Activated naive CD4-positive, alpha-beta T cell treated with anti-CD3 and anti-CD28 coated beads for 36 hours (primary cell): ENCODE measurements around the gene NPFFR2. TPM values are rescaled to one million over a fixed set of nuclear protein-coding genes. Genes with fewer than 3 reads are reported as not detected.
"Not testable (repeated sequence)": the region's sequence is repeated elsewhere in the genome, so short reads cannot be mapped to it uniquely, and the experiment has no call there.

ENCODE experiments used
- CTCF ChIA-PET: fragments of 350-600 bp; sonication (Branson Sonifier 250); formaldehyde crosslinking; loops from one replicate; lab custom pipeline; 2021; ENCODE audit warnings: antibody characterized with exemption; lab: Charles Lee
- DNase-seq: peaks from one replicate; pipeline ENCODE4 v3.0.0-alpha.2; 2020
- H3K27ac Mint-ChIP-seq: one replicate; pipeline ENCODE4 v1.8.0; 2021; ENCODE audit warnings: mild to moderate bottlenecking, mixed read lengths
- H3K27me3 Mint-ChIP-seq: one replicate; pipeline ENCODE4 v1.8.0; 2021; ENCODE audit warnings: low read depth, mixed read lengths
- H3K36me3 Mint-ChIP-seq: one replicate; pipeline ENCODE4 v1.8.0; 2021; ENCODE audit warnings: low read depth, mixed read lengths
- H3K4me1 Mint-ChIP-seq: one replicate; pipeline ENCODE4 v1.8.0; 2021; ENCODE audit warnings: low read depth, mixed read lengths
- H3K4me3 Mint-ChIP-seq: one replicate; pipeline ENCODE4 v1.8.0; 2021; ENCODE audit warnings: mild to moderate bottlenecking, moderate library complexity, mixed read lengths
- H3K9me3 Mint-ChIP-seq: one replicate; pipeline ENCODE4 v1.8.0; 2021; ENCODE audit warnings: mixed read lengths
- intact Hi-C: fragments of 100-400 bp; cut with micrococcal nuclease; formaldehyde crosslinking; loops from one replicate; pipeline ENCODE4 v1.15.1; 2023
- total RNA-seq, 2 experiments: library from RNA; stranded (reverse); gene quantifications; one replicate each; pipeline ENCODE4 v1.2.3, GENCODE V29; 2021

NPFFR2 gene
- total RNA-seq, 2 experiments from 2014 or later = not detected

DNA sequence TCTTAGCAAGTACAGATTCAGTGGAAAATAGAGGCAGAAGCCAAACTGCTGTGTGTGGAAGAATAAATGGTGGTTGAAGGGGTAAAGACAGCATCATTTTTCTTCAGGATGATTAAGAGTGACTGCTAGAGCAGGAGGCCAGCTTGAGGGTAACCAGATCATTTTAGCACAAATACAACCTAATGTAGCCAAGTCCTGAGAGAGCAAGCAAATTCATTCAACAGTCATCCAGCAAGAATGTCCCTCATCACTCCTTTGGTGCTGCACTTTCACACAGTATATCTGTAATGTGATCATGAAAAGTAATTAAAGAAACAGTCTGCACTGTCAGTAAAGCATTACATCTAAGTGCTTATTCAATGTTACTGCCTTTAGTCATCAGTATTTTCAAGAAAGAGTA, 44.8 kb downstream of the NPFFR2 start:
- Mint-ChIP-seq H3K27ac (no peak overlapping the region), H3K4me3 (no peak overlapping the region), H3K9me3 (no peaks in the 10 kb centered on the region), H3K27me3 (no peaks in the 10 kb centered on the region), H3K36me3 (no peaks in the 10 kb centered on the region), H3K4me1 (no peaks in the 10 kb centered on the region)
- CTCF ChIA-PET = no interaction called here
- intact Hi-C loops = no loop called here
- no peak for DNase-seq

DNA sequence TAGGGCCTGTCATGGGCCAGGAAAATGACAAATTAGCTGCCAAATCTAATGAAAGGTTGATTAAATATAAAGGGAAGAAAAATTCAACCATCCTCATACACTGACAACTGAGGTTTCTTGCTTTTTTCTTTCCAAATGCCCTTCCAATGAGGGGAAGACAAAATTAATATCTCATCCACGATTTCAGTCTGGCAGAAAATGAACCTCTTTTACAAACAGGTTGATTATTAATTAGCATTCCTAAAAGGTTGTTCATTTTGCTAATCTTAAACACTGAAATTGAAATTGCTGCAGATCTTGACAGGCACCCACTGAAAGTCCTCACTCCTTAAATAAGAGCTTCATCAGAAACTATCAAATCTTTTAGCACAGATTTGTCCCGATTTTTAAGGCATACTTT, 45.5 kb downstream of the NPFFR2 start:
- intact Hi-C loops = no loop called here
- DNase-seq = no peak
- Mint-ChIP-seq H3K27me3 (no peaks in the 10 kb centered on the region), H3K4me1 (no peaks in the 10 kb centered on the region), H3K36me3 (no peaks in the 10 kb centered on the region), H3K9me3 (no peaks in the 10 kb centered on the region), H3K27ac (no peak overlapping the region), H3K4me3 (no peak overlapping the region)
- CTCF ChIA-PET = no interaction called here

DNA sequence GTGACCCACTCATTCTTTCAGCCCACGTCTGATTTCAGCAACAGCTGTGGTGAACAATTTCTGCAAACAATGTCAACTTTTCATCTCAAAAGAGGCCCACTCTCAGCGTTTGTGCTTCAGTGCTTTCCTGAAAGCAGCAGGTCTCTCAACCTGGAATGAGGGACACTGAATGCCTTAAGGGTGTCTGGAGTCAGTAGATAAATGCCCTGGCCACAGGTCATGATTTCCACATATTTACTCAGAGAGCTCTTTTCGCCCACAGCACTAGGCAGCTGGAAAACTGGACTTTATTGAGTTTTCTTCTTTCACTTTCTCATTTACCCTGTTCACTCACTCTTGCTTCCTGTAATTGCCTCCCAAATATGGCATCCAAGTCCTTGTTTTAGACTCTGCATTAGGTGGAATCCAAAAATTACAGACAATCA, 52.8 kb downstream of the NPFFR2 start:
- no peak overlapping the region for H3K27ac Mint-ChIP-seq
- H3K27me3 Mint-ChIP-seq = no peaks in the 10 kb centered on the region
- H3K4me3 Mint-ChIP-seq = no peak overlapping the region
- no peak for DNase-seq
- intact Hi-C loops = no loop called here
- CTCF ChIA-PET = no interaction called here
- H3K4me1 Mint-ChIP-seq = no peaks in the 10 kb centered on the region
- H3K36me3 Mint-ChIP-seq = no peaks in the 10 kb centered on the region
- H3K9me3 Mint-ChIP-seq = no peaks in the 10 kb centered on the region

DNA sequence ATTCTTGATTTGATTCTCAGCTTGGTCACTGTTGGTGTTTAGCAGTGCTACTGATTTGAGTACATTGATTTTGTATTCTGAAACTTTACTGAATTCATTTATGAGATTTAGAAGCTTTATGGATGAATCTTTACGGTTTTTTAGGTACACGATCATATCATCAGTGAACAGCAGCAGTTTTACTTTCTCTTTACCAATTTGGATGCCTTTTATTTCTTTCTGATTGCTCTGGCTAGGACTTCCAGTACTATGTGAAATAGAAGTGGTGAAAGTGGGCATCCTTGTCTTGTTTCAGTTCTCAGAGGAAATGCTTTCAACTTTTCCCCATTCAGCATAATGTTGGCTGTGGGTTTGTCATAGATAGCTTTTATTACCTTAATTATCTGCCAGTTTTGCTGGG, 58.8 kb downstream of the NPFFR2 start:
- not testable (repeated sequence) for H3K27ac Mint-ChIP-seq

DNA sequence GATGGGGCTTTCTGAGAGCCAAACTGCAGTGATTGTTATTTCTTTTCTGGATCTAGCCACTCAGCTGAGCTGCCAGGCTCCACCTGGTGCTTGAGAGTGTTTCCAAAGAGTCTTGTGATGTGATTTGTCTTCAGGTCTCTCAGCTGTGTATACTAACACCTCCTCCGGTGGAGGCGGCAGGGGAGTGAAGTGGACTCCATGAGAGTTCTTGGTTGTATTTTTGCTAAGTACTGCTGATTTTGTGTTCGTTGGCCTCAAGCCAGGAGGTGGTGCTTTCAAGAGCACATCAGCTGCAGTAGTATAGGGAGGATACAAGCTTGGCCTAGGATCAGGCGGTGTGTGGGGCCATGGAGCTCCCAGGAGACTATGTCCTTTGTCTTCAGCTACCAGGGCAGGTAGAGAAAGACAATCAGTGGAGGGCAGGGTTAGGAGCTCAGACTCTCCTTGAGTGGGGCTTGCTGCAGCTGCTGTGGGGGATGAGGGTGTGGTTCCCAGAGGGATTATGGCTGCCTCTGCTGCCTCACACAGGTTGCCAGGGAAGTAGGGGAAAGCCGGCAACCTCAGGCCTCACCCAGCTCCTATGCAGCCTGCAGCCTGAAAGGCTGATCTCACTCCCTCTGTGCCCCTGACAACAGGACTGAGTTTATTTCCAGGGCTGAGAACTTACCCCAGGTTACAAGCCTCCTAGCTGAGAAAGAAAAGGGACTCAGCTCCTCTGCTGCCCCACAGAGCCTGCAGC, 62.4 kb downstream of the NPFFR2 start:
- Mint-ChIP-seq H3K9me3 (no peaks in the 10 kb centered on the region), H3K4me3 (no peak overlapping the region), H3K36me3 (no peaks in the 10 kb centered on the region), H3K27ac (no peak overlapping the region), H3K4me1 (no peaks in the 10 kb centered on the region), H3K27me3 (no peaks in the 10 kb centered on the region)
- DNase-seq = no peak
- intact Hi-C loops = no loop called here
- CTCF ChIA-PET = no interaction called here

More for the DNA sequence above, 58.8 kb downstream of the NPFFR2 start:
- H3K4me3 Mint-ChIP-seq, H3K9me3 Mint-ChIP-seq, H3K4me1 Mint-ChIP-seq, H3K27me3 Mint-ChIP-seq, H3K36me3 Mint-ChIP-seq, DNase-seq, CTCF ChIA-PET, intact Hi-C loops: not testable (repeated sequence)

DNA sequence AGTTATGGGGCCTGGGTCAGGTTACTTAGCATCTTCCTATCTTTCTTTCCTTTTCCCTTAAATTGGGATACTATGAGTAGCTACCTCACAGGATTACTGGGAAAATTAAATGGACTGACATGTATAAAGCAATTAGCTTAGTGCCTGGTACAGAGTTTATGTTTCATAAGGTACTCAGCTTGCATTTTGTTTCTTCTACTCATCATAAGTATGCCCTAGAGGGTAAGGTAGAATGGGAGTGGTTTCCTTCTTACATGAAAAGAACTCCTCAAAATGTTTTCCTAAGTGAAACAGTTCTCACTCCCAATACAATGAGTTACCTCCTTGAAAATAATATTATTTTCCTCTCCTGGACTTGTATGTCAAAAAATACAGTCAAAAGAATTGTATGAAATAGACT, 75.7 kb downstream of the NPFFR2 start:
- intact Hi-C loops = no loop called here
- no peak for DNase-seq

DNA sequence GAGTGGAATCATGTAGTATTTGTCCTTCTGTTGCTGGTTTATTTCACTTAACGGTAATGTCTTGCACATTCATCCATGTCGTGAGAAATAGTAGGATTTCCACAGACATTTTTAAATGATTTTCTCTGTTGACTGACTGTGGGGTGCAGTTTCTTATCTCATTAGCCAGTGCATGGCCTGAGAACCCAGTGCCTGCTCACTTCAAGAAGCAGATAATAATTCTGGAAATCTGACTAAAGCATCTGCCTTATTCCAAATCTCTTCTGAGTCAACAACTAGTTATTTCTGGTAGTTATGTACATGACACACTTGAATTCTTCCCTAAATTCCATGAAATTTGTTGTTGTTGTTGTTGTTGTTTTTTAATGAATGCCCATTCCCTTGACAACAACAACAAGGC, 77.6 kb downstream of the NPFFR2 start:
- no peak for DNase-seq
- CTCF ChIA-PET = no interaction called here
- Mint-ChIP-seq H3K27ac (no peak overlapping the region), H3K4me1 (peaks cover 7% of the 10 kb centered on the region), H3K4me3 (no peak overlapping the region), H3K9me3 (peaks cover 5% of the 10 kb centered on the region), H3K36me3 (no peaks in the 10 kb centered on the region), H3K27me3 (peaks cover 2% of the 10 kb centered on the region)
- intact Hi-C loops = no loop called here

More for the DNA sequence above, 75.7 kb downstream of the NPFFR2 start:
- Mint-ChIP-seq H3K27me3 (peaks cover 2% of the 10 kb centered on the region), H3K4me3 (no peak overlapping the region), H3K27ac (no peak overlapping the region), H3K36me3 (no peaks in the 10 kb centered on the region), H3K9me3 (peaks cover 3% of the 10 kb centered on the region), H3K4me1 (peaks cover 3% of the 10 kb centered on the region)
- CTCF ChIA-PET = no interaction called here

DNA sequence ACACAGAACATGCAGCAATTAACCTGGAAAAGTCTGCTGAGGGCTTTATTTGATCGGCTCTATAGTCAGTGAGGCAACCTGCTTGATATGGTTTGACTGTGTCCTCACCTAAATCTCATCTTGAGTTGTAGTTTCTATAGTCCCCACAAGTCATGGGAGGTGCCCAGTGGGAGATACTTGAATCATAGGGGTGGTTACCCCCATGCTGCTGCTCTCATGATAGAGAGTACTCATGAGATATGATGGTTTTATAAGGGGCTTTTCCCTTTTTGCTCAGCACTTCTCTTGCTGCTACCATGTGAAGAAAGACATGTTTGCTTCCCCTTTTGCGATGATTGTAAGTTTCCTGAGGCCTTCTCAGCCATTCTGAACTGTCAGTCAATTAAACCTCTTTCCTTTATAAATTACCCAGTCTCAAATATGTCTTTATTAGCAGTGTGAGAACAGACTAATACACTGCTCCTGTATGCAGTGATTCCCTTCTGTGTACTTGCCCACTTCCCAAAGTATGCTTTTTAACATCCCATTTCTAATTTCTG, 78.2 kb downstream of the NPFFR2 start:
- CTCF ChIA-PET = no interaction called here

DNA sequence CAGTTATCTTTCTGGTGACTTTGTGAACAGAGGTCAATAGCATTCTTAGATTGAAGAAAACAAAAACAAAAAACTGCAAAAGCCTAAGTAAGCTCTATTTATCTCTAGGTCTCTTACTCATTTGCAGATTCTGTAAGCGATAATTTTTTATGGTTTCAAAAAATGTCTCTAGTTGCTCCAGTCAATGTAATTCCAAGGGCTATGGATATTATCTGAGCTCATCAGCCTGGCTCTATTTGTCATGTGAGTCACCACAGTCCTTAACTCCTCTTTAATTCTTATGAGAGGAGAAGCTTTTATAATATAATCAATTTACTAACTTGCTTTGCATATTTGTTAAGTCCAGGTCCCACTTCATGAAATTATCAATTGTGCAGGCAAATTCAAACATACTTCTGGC, 79.1 kb downstream of the NPFFR2 start:
- peaks cover 7% of the 10 kb centered on the region for H3K4me1 Mint-ChIP-seq
- no peak overlapping the region for H3K27ac Mint-ChIP-seq
- CTCF ChIA-PET = no interaction called here
- peaks cover 5% of the 10 kb centered on the region for H3K9me3 Mint-ChIP-seq
- no peak overlapping the region for H3K4me3 Mint-ChIP-seq
- intact Hi-C loops = loop anchor here (5.0 to 10.0 kb wide), 3 partner anchors 194 to 1496 kb away; partner anchors contain the start of gene DCK
- H3K27me3 Mint-ChIP-seq = peaks cover 2% of the 10 kb centered on the region
- H3K36me3 Mint-ChIP-seq = no peaks in the 10 kb centered on the region
- no peak for DNase-seq

More for the DNA sequence above, 78.2 kb downstream of the NPFFR2 start:
- Mint-ChIP-seq H3K36me3 (no peaks in the 10 kb centered on the region), H3K27ac (no peak overlapping the region), H3K4me3 (no peak overlapping the region), H3K9me3 (peaks cover 5% of the 10 kb centered on the region), H3K27me3 (peaks cover 2% of the 10 kb centered on the region), H3K4me1 (peaks cover 7% of the 10 kb centered on the region)
- DNase-seq = no peak
- intact Hi-C loops = loop anchor here (5.0 to 10.0 kb wide), 3 partner anchors 195 to 1495 kb away; partner anchors contain the start of gene DCK

DNA sequence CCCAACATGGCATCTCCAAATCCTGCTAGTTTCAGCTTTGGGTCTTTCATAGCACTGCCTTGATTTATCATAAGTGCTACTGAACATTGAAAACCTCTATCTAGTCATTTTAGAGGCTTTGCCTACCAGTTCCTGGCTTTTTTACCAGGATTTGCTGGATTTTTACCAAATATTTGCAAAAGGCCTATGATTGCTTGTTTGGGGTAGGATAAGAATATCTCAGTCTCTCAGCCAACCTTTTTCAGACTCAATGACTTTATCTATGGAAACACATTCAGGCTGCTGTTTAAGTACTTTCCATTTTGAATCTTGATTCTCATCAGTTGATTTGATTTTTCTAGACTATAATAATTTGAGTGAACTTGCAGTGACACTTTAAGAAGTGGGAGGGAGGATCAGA, 80.1 kb downstream of the NPFFR2 start:
- no peak for DNase-seq
- Mint-ChIP-seq H3K9me3 (peaks cover 5% of the 10 kb centered on the region), H3K36me3 (no peaks in the 10 kb centered on the region), H3K27ac (no peak overlapping the region), H3K27me3 (peaks cover 2% of the 10 kb centered on the region), H3K4me1 (peaks cover 7% of the 10 kb centered on the region), H3K4me3 (no peak overlapping the region)
- CTCF ChIA-PET = no interaction called here
- intact Hi-C loops = loop anchor here (5.0 to 10.0 kb wide), 3 partner anchors 193 to 1497 kb away; partner anchors contain the start of gene DCK

DNA sequence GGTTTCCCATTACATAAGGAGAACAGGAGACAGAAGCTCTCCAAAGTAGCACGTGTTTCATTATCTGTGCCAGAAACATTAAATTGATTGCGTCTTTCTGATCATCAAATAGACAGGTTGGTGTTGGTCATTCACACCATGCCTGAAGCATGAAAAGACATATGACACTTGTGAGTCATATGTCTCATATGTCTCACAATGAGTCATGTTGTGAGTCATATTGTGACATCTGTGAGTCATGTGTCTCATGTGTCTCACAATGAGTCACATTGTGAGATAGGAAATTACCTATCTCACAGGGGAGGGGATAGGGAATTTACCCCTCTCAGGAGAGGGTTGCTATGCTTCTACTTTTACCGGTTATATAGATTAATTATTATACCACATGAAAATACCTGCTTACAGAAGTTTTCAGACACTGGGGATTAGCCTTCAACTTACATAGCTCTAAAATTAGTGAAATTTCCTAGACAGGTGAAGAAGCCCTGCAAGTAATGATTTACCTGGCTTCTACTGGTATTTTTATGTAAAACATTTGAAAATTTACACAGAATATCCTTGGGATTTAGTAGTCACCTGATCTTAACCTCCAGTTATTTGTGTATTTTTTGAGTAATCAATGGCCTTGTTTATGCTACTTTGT, 80.8 kb downstream of the NPFFR2 start:
- intact Hi-C loops = loop anchor here (5.0 to 10.0 kb wide), 3 partner anchors 192 to 1498 kb away; partner anchors contain the start of gene DCK
- Mint-ChIP-seq H3K27ac (no peak overlapping the region), H3K27me3 (peaks cover 2% of the 10 kb centered on the region), H3K36me3 (no peaks in the 10 kb centered on the region), H3K9me3 (peaks cover 5% of the 10 kb centered on the region), H3K4me1 (peaks cover 7% of the 10 kb centered on the region), H3K4me3 (no peak overlapping the region)
- peak; percentile 54 for DNase-seq
- CTCF ChIA-PET = no interaction called here

DNA sequence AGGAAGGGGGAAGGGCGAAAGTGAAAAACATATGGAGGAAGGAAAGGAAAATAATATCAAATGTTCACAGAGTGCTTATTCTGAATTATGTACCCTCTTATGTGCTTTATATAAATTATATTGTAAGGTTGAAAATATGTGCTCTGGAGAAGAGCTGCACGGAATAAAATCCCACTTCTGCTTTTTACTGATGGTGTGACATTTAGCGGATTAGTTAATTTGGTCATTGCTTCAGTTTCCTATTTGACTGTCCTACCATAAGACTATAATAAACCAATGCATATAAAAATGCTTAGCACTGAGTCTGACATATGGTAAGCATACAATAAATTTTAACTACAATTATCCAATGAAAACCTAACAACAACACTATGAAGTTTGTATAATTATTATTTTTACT, 86.2 kb downstream of the NPFFR2 start:
- intact Hi-C loops = loop anchor here (10.0 kb wide), 2 partner anchors 187 to 1503 kb away; no protein-coding TSS in a partner anchor
- H3K9me3 Mint-ChIP-seq = no peaks in the 10 kb centered on the region
- no peak overlapping the region for H3K27ac Mint-ChIP-seq
- H3K36me3 Mint-ChIP-seq = no peaks in the 10 kb centered on the region
- DNase-seq = no peak
- no peak overlapping the region for H3K4me3 Mint-ChIP-seq
- peaks cover under 1% of the 10 kb centered on the region for H3K4me1 Mint-ChIP-seq
- CTCF ChIA-PET = no interaction called here
- H3K27me3 Mint-ChIP-seq = peaks cover 7% of the 10 kb centered on the region
